A549 (cell line): Measurements from ENCODE around the gene CCR5AS.

Experiments used
- ATAC-seq, 2 experiments: fragments of 200-7000 bp in 1 of 2; fragments of >200 bp in 1 of 2; cut with Nextera tagmentation in 1 of 2; cut with Tn5 transposase in 1 of 2; 3 replicates each; pipeline versions ENCODE4 v1.8.0 to v1.9.1; 2018 to 2020; ENCODE audit warnings: mild to moderate bottlenecking in 1 of 2, moderate library complexity in 1 of 2
- CTCF ChIA-PET: fragments of 300-600 bp; sonication (Branson Sonifier 250); formaldehyde crosslinking; extraction: SDS; loops from one replicate; lab custom pipeline; 2021; ENCODE audit warnings: antibody characterized with exemption, inconsistent platforms; lab: Yijun Ruan, JAX
- POLR2A ChIA-PET: fragments of 350-600 bp; formaldehyde crosslinking; extraction: SDS; loops from one replicate; lab custom pipeline; 2021; ENCODE audit warnings: antibody characterized with exemption, inconsistent platforms; lab: Yijun Ruan, JAX
- DNase-seq, 2 experiments: peaks; one replicate each; pipeline versions ENCODE4 v3.0.0 to v3.0.0-alpha.2; 2011 to 2016; ENCODE audit warnings: low read depth in 1 of 2, low spot score in 1 of 2
- FAIRE-seq: peaks from 2 replicates; lab custom pipeline; 2011; peaks lifted over from hg19 to GRCh38; lab: Jason Lieb, UNC
- H3K27ac ChIP-seq, 2 experiments: fragments of >200 bp; sonication (Bioruptor Twin); formaldehyde crosslinking; 3 replicates each; pipeline ENCODE4 v1.5.1; 2016 to 2017
- H3K4me1 ChIP-seq: fragments of >200 bp; sonication (Bioruptor Twin); formaldehyde crosslinking; 3 replicates; pipeline ENCODE4 v1.6.1; 2016
- H3K4me2 ChIP-seq: fragments of >200 bp; sonication (Bioruptor Twin); formaldehyde crosslinking; 3 replicates; pipeline ENCODE4 v1.6.1; 2016
- H3K4me3 ChIP-seq: fragments of >200 bp; sonication (Bioruptor Twin); formaldehyde crosslinking; 3 replicates; pipeline ENCODE4 v1.5.1; 2016
- H3K9me3 ChIP-seq: fragments of >200 bp; sonication (Bioruptor Twin); formaldehyde crosslinking; 3 replicates; pipeline ENCODE4 v1.6.1; 2016
- ATOH8 ChIP-seq: fragments of 250-450 bp; sonication (Bioruptor Pico); IDR thresholded peaks from 2 replicates; pipeline ENCODE4 v1.5.0; 2020; ENCODE audit warnings: low read depth, mild to moderate bottlenecking, moderate library complexity
- BCL3 ChIP-seq: fragments of >200 bp; sonication (Bioruptor Twin); formaldehyde crosslinking; IDR thresholded peaks from 3 replicates; pipeline ENCODE4 v1.6.1; 2016
- BHLHE40 ChIP-seq: IDR thresholded peaks from 2 replicates; pipeline ENCODE4 v1.6.1; 2012; ENCODE audit warnings: low read depth, low read length, inconsistent platforms
- CTCF ChIP-seq: fragments of >200 bp; sonication (Bioruptor Twin); formaldehyde crosslinking; IDR thresholded peaks from 3 replicates; pipeline ENCODE4 v1.5.1; 2016
- EHMT2 ChIP-seq: fragments of 200-600 bp; sonication (generic); IDR thresholded peaks from 2 replicates; pipeline ENCODE4 v1.6.1; 2016; ENCODE audit warnings: antibody characterized with exemption, low read depth, mild to moderate bottlenecking, moderate library complexity
- FOSB ChIP-seq: fragments of 250-450 bp; sonication (Bioruptor Pico); IDR thresholded peaks from 2 replicates; pipeline ENCODE4 v1.5.0; 2020; ENCODE audit warnings: mild to moderate bottlenecking, moderate library complexity
- HDAC2 ChIP-seq: fragments of 200-600 bp; sonication (generic); IDR thresholded peaks from 2 replicates; pipeline ENCODE4 v1.6.1; 2016
- HMGXB4 ChIP-seq: fragments of 250-450 bp; sonication (Bioruptor Pico); IDR thresholded peaks from 2 replicates; pipeline ENCODE4 v1.5.0; 2021; ENCODE audit warnings: mild to moderate bottlenecking, moderate library complexity, borderline replicate concordance
- HOXB5 ChIP-seq: fragments of 250-450 bp; sonication (Bioruptor Pico); IDR thresholded peaks from 2 replicates; pipeline ENCODE4 v1.5.0; 2020; ENCODE audit warnings: mild to moderate bottlenecking, moderate library complexity
- MAZ ChIP-seq: fragments of 150-350 bp; IDR thresholded peaks from 2 replicates; pipeline ENCODE4 v1.6.1; 2014; ENCODE audit warnings: antibody characterized with exemption, low read depth, low read length, borderline replicate concordance
- MYC ChIP-seq: IDR thresholded peaks from 2 replicates; pipeline ENCODE4 v1.6.1; 2012; ENCODE audit warnings: mild to moderate bottlenecking, inconsistent platforms, low read length, improper control_type of control experiment, borderline replicate concordance
- NFE2L2 ChIP-seq: fragments of 150-350 bp; conservative IDR thresholded peaks from 2 replicates; pipeline ENCODE4 v1.6.1; 2014; ENCODE audit warnings: low read length
- NPAS2 ChIP-seq: fragments of 250-450 bp; sonication (Bioruptor Pico); IDR thresholded peaks from 2 replicates; pipeline ENCODE4 v1.8.0; 2022; ENCODE audit warnings: mild to moderate bottlenecking, moderate library complexity, borderline replicate concordance
- PHF8 ChIP-seq: fragments of 200-600 bp; sonication (generic); IDR thresholded peaks from 2 replicates; pipeline ENCODE4 v1.6.1; 2016; ENCODE audit warnings: low read depth, mild to moderate bottlenecking, antibody characterized with exemption, moderate library complexity, borderline replicate concordance
- POLR2A ChIP-seq: IDR thresholded peaks from 2 replicates; pipeline ENCODE4 v1.6.1; 2012; ENCODE audit warnings: mild to moderate bottlenecking, low read length
- RAD21 ChIP-seq, 2 experiments: fragments of >200 bp in 1 of 2; sonication (Bioruptor Twin) in 1 of 2; formaldehyde crosslinking in 1 of 2; IDR thresholded peaks in 1 of 2; conservative IDR thresholded peaks in 1 of 2; 2 replicates in 1 of 2; 3 replicates in 1 of 2; pipeline ENCODE4 v1.6.1; 2012 to 2018; ENCODE audit warnings: inconsistent platforms in 1 of 2
- RFX5 ChIP-seq: fragments of 450-650 bp; IDR thresholded peaks from 2 replicates; pipeline ENCODE4 v1.7.1; 2014; ENCODE audit warnings: antibody characterized with exemption, mild to moderate bottlenecking, moderate library complexity
- SMC3 ChIP-seq: fragments of >200 bp; sonication (Bioruptor Twin); formaldehyde crosslinking; IDR thresholded peaks from 3 replicates; pipeline ENCODE4 v1.6.1; 2018; ENCODE audit warnings: inconsistent platforms
- SREBF2 ChIP-seq: fragments of 450-650 bp; IDR thresholded peaks from 2 replicates; pipeline ENCODE4 v1.6.1; 2014; ENCODE audit warnings: mild to moderate bottlenecking, moderate library complexity
- TP53 ChIP-seq: fragments of 250-450 bp; sonication (Bioruptor Pico); IDR thresholded peaks from 2 replicates; pipeline ENCODE4 v1.5.0; 2021; ENCODE audit warnings: mild to moderate bottlenecking, moderate library complexity
- USF2 ChIP-seq: fragments of 450-650 bp; IDR thresholded peaks from 2 replicates; pipeline ENCODE4 v1.6.1; 2014; ENCODE audit warnings: antibody characterized with exemption
- ZC3H11A ChIP-seq: fragments of 450-650 bp; IDR thresholded peaks from 2 replicates; pipeline ENCODE4 v1.6.1; 2014; ENCODE audit warnings: antibody characterized with exemption, mild to moderate bottlenecking
- ZFP36 ChIP-seq: fragments of 450-650 bp; IDR thresholded peaks from 2 replicates; pipeline ENCODE4 v1.6.1; 2014; ENCODE audit warnings: borderline replicate concordance; ENCODE audit not compliant: partially characterized antibody
- ZSCAN20 ChIP-seq: fragments of 250-450 bp; sonication (Bioruptor Pico); IDR thresholded peaks from 2 replicates; pipeline ENCODE4 v1.8.0; 2022; ENCODE audit warnings: mild to moderate bottlenecking, moderate library complexity
- WGBS: methylation state at CpG from one replicate; pipeline ENCODE4 v1.1.6; 2017; ENCODE audit errors: missing lambda C conversion rate; 5-methylcytosine and 5-hydroxymethylcytosine counted together
- TF ChIP-seq, protein P1 (sequence below): IDR thresholded peaks from 2 replicates; pipeline ENCODE4 v1.6.1; 2012
- TF ChIP-seq, protein P2 (sequence below): IDR thresholded peaks from 2 replicates; pipeline ENCODE4 v1.6.1; 2012

CCR5AS gene

GRCh38 chr3:46349484-46350261 is 57.2 kb downstream of the CCR5AS start:
- Histone ChIP-seq H3K9me3 (no peaks in the 10 kb centered on the region), H3K4me1 (no peaks in the 10 kb centered on the region), H3K4me3 (no peak overlapping the region), H3K4me2 (no peak overlapping the region), H3K27ac (no peak overlapping the region)
- DNase-seq (no peak), FAIRE-seq (no peak), ATAC-seq (no peak)
- no peak for TF ChIP-seq ZC3H11A
- TF ChIP-seq, protein P1, sequence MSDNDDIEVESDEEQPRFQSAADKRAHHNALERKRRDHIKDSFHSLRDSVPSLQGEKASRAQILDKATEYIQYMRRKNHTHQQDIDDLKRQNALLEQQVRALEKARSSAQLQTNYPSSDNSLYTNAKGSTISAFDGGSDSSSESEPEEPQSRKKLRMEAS = no peak
- no peak for TF ChIP-seq BCL3
- TF ChIP-seq ZSCAN20 (CRISPR knock-in tag) = no peak
- TF ChIP-seq SREBF2 = no peak
- no peak for TF ChIP-seq TP53 (CRISPR knock-in tag)
- TF ChIP-seq MAZ = no peak
- TF ChIP-seq NPAS2 (CRISPR knock-in tag) = no peak
- TF ChIP-seq MYC = no peak
- TF ChIP-seq NFE2L2 = no peak
- TF ChIP-seq BHLHE40 = no peak
- no peak for TF ChIP-seq HMGXB4 (CRISPR knock-in tag)
- TF ChIP-seq SMC3 = no peak
- no peak for TF ChIP-seq RAD21 (conservative IDR thresholded peaks at IDR 0.05 in 1 of 2, IDR thresholded peaks at IDR 0.05 in 1 of 2)
- TF ChIP-seq HDAC2 = no peak
- POLR2A ChIA-PET = no interaction called here
- WGBS = 2% methylated on average over 2 of the region's 2 CpGs
- CTCF ChIA-PET = interaction anchor here (1.1 kb wide), 1 partner anchor 28 kb away, joined by 3 read pairs; no protein-coding TSS in a partner anchor

DNA sequence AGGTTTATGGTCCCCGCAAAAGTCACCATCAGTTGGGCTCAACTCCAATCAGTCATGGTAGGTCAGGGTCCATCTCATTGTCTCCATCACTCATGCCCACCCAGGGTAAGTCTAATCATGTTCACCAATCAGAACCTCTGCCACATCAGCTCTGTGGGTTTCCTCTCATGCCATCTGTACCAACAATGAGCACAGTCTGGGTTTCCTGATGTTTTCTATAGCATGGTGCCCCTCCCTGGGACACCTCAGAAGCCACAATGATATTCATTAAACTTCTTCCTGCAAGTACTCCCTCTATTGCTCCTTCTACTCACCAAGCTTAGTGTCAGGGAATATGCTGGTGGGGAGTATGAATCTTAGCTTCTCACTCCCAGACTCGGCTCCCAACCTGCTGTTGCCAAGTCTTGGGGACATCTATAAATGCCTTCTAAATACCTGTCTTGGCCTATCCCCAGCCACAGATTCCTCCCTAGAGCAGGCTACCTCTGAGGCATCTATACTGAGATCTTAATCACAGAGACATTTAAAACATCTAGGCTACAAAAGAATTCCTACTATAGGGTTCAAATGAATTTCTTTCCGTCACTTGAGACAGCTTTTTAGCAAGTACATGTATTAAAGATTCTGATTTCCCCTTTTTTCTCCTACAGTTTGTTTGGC is 57.9 kb downstream of the CCR5AS start:
- ChIA-PET CTCF (interaction anchor here (1.1 kb wide), 1 partner anchor 29 kb away, joined by 3 read pairs; no protein-coding TSS in a partner anchor), POLR2A (no interaction called here)
- Histone ChIP-seq H3K9me3 (no peaks in the 10 kb centered on the region), H3K4me1 (no peaks in the 10 kb centered on the region), H3K4me2 (no peak overlapping the region), H3K4me3 (no peak overlapping the region), H3K27ac (no peak overlapping the region)
- TF ChIP-seq EHMT2 = no peak
- TF ChIP-seq HOXB5 (CRISPR knock-in tag) = no peak
- no peak for TF ChIP-seq CTCF
- TF ChIP-seq ZFP36 = no peak
- no peak for TF ChIP-seq ZC3H11A
- TF ChIP-seq NPAS2 (CRISPR knock-in tag) = no peak
- no peak for TF ChIP-seq POLR2A
- TF ChIP-seq PHF8 = no peak
- no peak for TF ChIP-seq ATOH8 (CRISPR knock-in tag)
- TF ChIP-seq, protein P2, sequence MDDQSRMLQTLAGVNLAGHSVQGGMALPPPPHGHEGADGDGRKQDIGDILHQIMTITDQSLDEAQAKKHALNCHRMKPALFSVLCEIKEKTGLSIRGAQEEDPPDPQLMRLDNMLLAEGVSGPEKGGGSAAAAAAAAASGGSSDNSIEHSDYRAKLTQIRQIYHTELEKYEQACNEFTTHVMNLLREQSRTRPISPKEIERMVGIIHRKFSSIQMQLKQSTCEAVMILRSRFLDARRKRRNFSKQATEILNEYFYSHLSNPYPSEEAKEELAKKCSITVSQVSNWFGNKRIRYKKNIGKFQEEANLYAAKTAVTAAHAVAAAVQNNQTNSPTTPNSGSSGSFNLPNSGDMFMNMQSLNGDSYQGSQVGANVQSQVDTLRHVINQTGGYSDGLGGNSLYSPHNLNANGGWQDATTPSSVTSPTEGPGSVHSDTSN = no peak
- no peak for TF ChIP-seq RFX5
- TF ChIP-seq FOSB (CRISPR knock-in tag) = no peak
- TF ChIP-seq USF2 = no peak
- no peak for TF ChIP-seq MAZ
- no peak for DNase-seq
- no peak for FAIRE-seq
- 1% methylated on average over 3 of the region's 3 CpGs for WGBS
- ATAC-seq = no peak
